HG03565 (cell line): Measurements from ENCODE around the gene PTPRM.

Experiments
- ATAC-seq: cut with Tn5 transposase; IDR thresholded peaks from one replicate; pipeline ENCODE4 v1.9.1; 2021; ENCODE audit warnings: mild to moderate bottlenecking, moderate library complexity; ENCODE audit not compliant: unreplicated experiment

The PTPRM gene

GRCh38 chr18:7624697-7625096 is 57.6 kb downstream of the PTPRM start:
- ATAC-seq = no peak

GRCh38 chr18:7626175-7626921 is 59.2 kb downstream of the PTPRM start:
- no peak for ATAC-seq

GRCh38 chr18:7626922-7627440 is 59.9 kb downstream of the PTPRM start:
- no peak for ATAC-seq

- ATAC-seq = no peak
Measured at GRCh38 chr18:7629416-7629815, 62.3 kb downstream of the PTPRM start.

GRCh38 chr18:7630731-7631442 is 63.8 kb downstream of the PTPRM start:
- no peak for ATAC-seq

- no peak for ATAC-seq
Measured at GRCh38 chr18:7632152-7633098, 65.3 kb downstream of the PTPRM start.

- ATAC-seq = no peak
Measured at GRCh38 chr18:7633171-7633570, 66.1 kb downstream of the PTPRM start.

- no peak for ATAC-seq
Measured at GRCh38 chr18:7635948-7636347, 68.8 kb downstream of the PTPRM start.

- no peak for ATAC-seq
Measured at GRCh38 chr18:7637269-7637668, 70.2 kb downstream of the PTPRM start.

- ATAC-seq = no peak
Measured at GRCh38 chr18:7638321-7638720, 71.2 kb downstream of the PTPRM start.

GRCh38 chr18:7641813-7642212 is 74.7 kb downstream of the PTPRM start:
- no peak for ATAC-seq

- no peak for ATAC-seq
Measured at GRCh38 chr18:7642331-7642890, 75.3 kb downstream of the PTPRM start.

- no peak for ATAC-seq
Measured at GRCh38 chr18:7645756-7646155, 78.6 kb downstream of the PTPRM start.

- no peak for ATAC-seq
Measured at GRCh38 chr18:7646174-7646886, 79.2 kb downstream of the PTPRM start.

GRCh38 chr18:7647500-7647899 is 80.4 kb downstream of the PTPRM start:
- no peak for ATAC-seq

GRCh38 chr18:7657050-7657449 is 89.9 kb downstream of the PTPRM start:
- no peak for ATAC-seq

- ATAC-seq = no peak
Measured at GRCh38 chr18:7657937-7658336, 90.8 kb downstream of the PTPRM start.

GRCh38 chr18:7658701-7659100 is 91.6 kb downstream of the PTPRM start:
- no peak for ATAC-seq

GRCh38 chr18:7661207-7661606 is 94.1 kb downstream of the PTPRM start:
- ATAC-seq = no peak

GRCh38 chr18:7662866-7663265 is 95.8 kb downstream of the PTPRM start:
- ATAC-seq = no peak
